Cerebellar nuclear complex (tissue), 1 donor: ENCODE data around the gene RAET1E.
"Not testable (repeated sequence)": the region's sequence is repeated elsewhere in the genome, so short reads cannot be mapped to it uniquely, and the experiment has no call there.

Source experiments
- DNase-seq, 2 experiments: peaks; one replicate each; lab custom pipeline; 2025; lab: John Stamatoyannopoulos, UW

The RAET1E gene

GRCh38 chr6:149861603-149862423, 36.1 kb downstream of the RAET1E start:
- DNase-seq: no peak

- DNase-seq: no peak
These were observed 36.9 kb downstream of the RAET1E start for GRCh38 chr6:149860834-149861602.

GRCh38 chr6:149860513-149860833, 37.4 kb downstream of the RAET1E start:
- no peak for DNase-seq

- DNase-seq: no peak
These were observed 38.0 kb downstream of the RAET1E start for GRCh38 chr6:149859938-149860337.

GRCh38 chr6:149859368-149859767, 38.5 kb downstream of the RAET1E start:
- DNase-seq: no peak

GRCh38 chr6:149857541-149857940, 40.4 kb downstream of the RAET1E start:
- no peak for DNase-seq

GRCh38 chr6:149856256-149856994, 41.5 kb downstream of the RAET1E start:
- DNase-seq: no peak

- DNase-seq: no peak
These were observed 42.2 kb downstream of the RAET1E start for GRCh38 chr6:149855741-149856140.

GRCh38 chr6:149855040-149855654, 42.8 kb downstream of the RAET1E start:
- DNase-seq: no peak

- no peak for DNase-seq
These were observed 43.4 kb downstream of the RAET1E start for GRCh38 chr6:149854532-149854931.

- DNase-seq: not testable (repeated sequence)
These were observed 43.9 kb downstream of the RAET1E start for GRCh38 chr6:149854017-149854416.

- DNase-seq: no peak
These were observed 45.0 kb downstream of the RAET1E start for GRCh38 chr6:149852881-149853280.

- DNase-seq: no peak
These were observed 45.7 kb downstream of the RAET1E start for GRCh38 chr6:149852180-149852579.

GRCh38 chr6:149851461-149852110, 46.3 kb downstream of the RAET1E start:
- DNase-seq: no peak

GRCh38 chr6:149848343-149848742, 49.6 kb downstream of the RAET1E start:
- DNase-seq: not testable (repeated sequence)
